K562 (cell line): ENCODE measurements around the gene AGFG2. TPM values are rescaled to one million over a fixed set of nuclear protein-coding genes. Genes with fewer than 3 reads are reported as not detected.

Experiments
- ATF1 ChIP-seq, 2 experiments: fragments of 450-650 bp in 1 of 2; IDR thresholded peaks; 2 replicates each; pipeline ENCODE4 v1.6.1; 2016; ENCODE audit warnings: missing compliant biosample characterization in 1 of 2, missing genetic modification characterization in 1 of 2
- MCM5 ChIP-seq: fragments of 450-650 bp; IDR thresholded peaks from 2 replicates; pipeline ENCODE4 v1.6.1; 2016; ENCODE audit warnings: low read depth
- NCOA2 ChIP-seq, 2 experiments: fragments of 450-650 bp; IDR thresholded peaks; 2 replicates each; pipeline ENCODE4 v1.6.1; 2018; ENCODE audit warnings: mild to moderate bottlenecking in 2 of 2, moderate library complexity in 1 of 2; ENCODE audit not compliant: partially characterized antibody in 2 of 2
- NR2C2 ChIP-seq, 2 experiments: fragments of 200-800 bp in 1 of 2; sonication (Bioruptor generic) in 1 of 2; sonication (generic) in 1 of 2; formaldehyde crosslinking in 1 of 2; IDR thresholded peaks; 2 replicates each; pipeline versions ENCODE4 v1.6.1 to v1.8.0; 2016 to 2022; ENCODE audit warnings: mild to moderate bottlenecking in 1 of 2, missing compliant biosample characterization in 1 of 2, missing genetic modification characterization in 1 of 2, missing genetic modification reagents in 1 of 2
- RHOXF2B ChIP-seq: fragments of 250-450 bp; sonication (Bioruptor Pico); conservative IDR thresholded peaks from 2 replicates; pipeline ENCODE4 v1.5.1; 2021
- SIN3A ChIP-seq, 2 experiments: fragments of 150-350 bp in 1 of 2; IDR thresholded peaks; 2 replicates each; pipeline ENCODE4 v1.6.1; 2011 to 2016; ENCODE audit warnings: borderline replicate concordance in 2 of 2, low read depth in 2 of 2, low read length in 2 of 2, mild to moderate bottlenecking in 2 of 2, moderate library complexity in 2 of 2; ENCODE audit not compliant: control insufficient read depth in 1 of 2
- ZEB2 ChIP-seq: fragments of 450-650 bp; IDR thresholded peaks from 2 replicates; pipeline ENCODE4 v1.6.1; 2016
- ZNF121 ChIP-seq: sonication (generic); formaldehyde crosslinking; conservative IDR thresholded peaks from 2 replicates; pipeline ENCODE4 v1.8.0; 2022; ENCODE audit warnings: missing genetic modification reagents
- polyA plus RNA-seq, 8 experiments: library from polyadenylated mRNA; depleted of rRNA in 4 of 8; stranded (reverse) in 5 of 8; unstranded in 3 of 8; fragments of >200 nt; fragmentation: Nextera tagmentation in 2 of 8; fragmentation: Illumina TruSeq in 1 of 8; extraction: Ambion mirVana in 2 of 8; extraction: Trizol in 1 of 8; gene quantifications; 2 replicates each; pipeline versions ENCODE4 v1.2.1 to v1.2.3, GENCODE V29; 2011 to 2014; ENCODE audit warnings: inconsistent platforms in 1 of 8, missing spikeins in 1 of 8
- total RNA-seq, 7 experiments: library from RNA; depleted of rRNA in 6 of 7; stranded (reverse); fragments of >200 nt in 6 of 7; fragmentation: Illumina TruSeq in 2 of 7; extraction: Trizol in 2 of 7; gene quantifications; 2 replicates each; pipeline versions ENCODE4 v1.2.1 to v1.2.3, GENCODE V29; 2011 to 2021; ENCODE audit warnings: low replicate concordance in 1 of 7
- TF ChIP-seq, protein P1 (sequence below): fragments of 450-650 bp; conservative IDR thresholded peaks from 2 replicates; pipeline ENCODE4 v1.6.1; 2016; ENCODE audit warnings: missing genetic modification characterization, low read depth, mild to moderate bottlenecking, control low read depth, missing compliant biosample characterization
- TF ChIP-seq, protein P2 (sequence below), 2 experiments: fragments of 150-350 bp in 1 of 2; IDR thresholded peaks; 2 replicates each; pipeline ENCODE4 v1.6.1; 2012 to 2016; ENCODE audit warnings: low read depth in 2 of 2, low read length in 2 of 2, mild to moderate bottlenecking in 1 of 2, moderate library complexity in 1 of 2
- TF ChIP-seq, protein P3 (sequence below): fragments of 450-650 bp; IDR thresholded peaks from 2 replicates; pipeline ENCODE4 v1.6.1; 2016; ENCODE audit warnings: mild to moderate bottlenecking
- TF ChIP-seq, protein P4 (sequence below): fragments of 450-650 bp; IDR thresholded peaks from 2 replicates; pipeline ENCODE4 v1.6.1; 2016
- TF ChIP-seq, protein P5 (sequence below): sonication (generic); formaldehyde crosslinking; IDR thresholded peaks from 2 replicates; pipeline ENCODE4 v1.8.0; 2022; ENCODE audit warnings: missing genetic modification reagents, mild to moderate bottlenecking, borderline replicate concordance
- TF ChIP-seq, protein P6 (sequence below): fragments of 250-450 bp; sonication (Bioruptor Pico); IDR thresholded peaks from 2 replicates; pipeline ENCODE4 v1.4.0; 2020

The AGFG2 gene
- total and polyA plus RNA-seq, 9 of the 15 experiments (the other 6 are each of a cell fraction or from before 2014, with no cell fraction given): 0.31 to 23.1 (median 6.5) TPM

DNA sequence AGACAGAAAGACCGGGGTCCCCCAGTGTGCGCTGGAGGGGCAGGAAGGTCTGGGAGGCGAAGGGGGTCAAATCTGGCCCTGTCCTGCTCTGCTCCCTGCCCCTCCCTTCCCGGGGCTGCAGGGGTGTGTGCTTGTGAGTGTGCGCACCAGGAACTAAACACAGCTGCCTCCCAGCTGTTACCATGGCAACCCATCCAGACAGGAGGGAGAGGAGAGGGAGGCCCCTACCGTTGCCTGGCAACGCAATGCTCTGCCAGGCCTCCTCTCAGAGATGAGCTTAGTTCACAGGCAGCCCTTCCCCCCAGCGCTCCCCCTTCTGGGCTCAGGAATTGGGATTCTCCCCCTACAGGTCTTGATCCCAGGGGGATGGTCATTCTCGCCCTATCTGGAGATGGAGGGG is 49.2 kb upstream of the AGFG2 start (continued):
- TF ChIP-seq ZEB2 (no peak), MCM5 (no peak), NCOA2 (IDR thresholded peaks at IDR 0.05; ENCODE audit: partially characterized antibody in 2 of 2) (no peak), ZNF121 (CRISPR knock-in tag) (no peak), ATF1 (CRISPR knock-in tag; IDR thresholded peaks at IDR 0.05) (no peak), ATF1 (tag; IDR thresholded peaks at IDR 0.05) (no peak), RHOXF2B (CRISPR knock-in tag) (no peak), SIN3A (IDR thresholded peaks at IDR 0.05; ENCODE audit: borderline replicate concordance in 2 of 2, control insufficient read depth in 1 of 2, low read depth in 2 of 2, low read length in 2 of 2) (peak in 1 of 2 experiments; percentile 73; a peak in 1 of 4 replicates), NR2C2 (CRISPR knock-in tag; IDR thresholded peaks at IDR 0.05) (no peak), NR2C2 (tag; IDR thresholded peaks at IDR 0.05) (no peak)
- TF ChIP-seq, protein P1, sequence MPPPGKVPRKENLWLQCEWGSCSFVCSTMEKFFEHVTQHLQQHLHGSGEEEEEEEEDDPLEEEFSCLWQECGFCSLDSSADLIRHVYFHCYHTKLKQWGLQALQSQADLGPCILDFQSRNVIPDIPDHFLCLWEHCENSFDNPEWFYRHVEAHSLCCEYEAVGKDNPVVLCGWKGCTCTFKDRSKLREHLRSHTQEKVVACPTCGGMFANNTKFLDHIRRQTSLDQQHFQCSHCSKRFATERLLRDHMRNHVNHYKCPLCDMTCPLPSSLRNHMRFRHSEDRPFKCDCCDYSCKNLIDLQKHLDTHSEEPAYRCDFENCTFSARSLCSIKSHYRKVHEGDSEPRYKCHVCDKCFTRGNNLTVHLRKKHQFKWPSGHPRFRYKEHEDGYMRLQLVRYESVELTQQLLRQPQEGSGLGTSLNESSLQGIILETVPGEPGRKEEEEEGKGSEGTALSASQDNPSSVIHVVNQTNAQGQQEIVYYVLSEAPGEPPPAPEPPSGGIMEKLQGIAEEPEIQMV: no peak
- TF ChIP-seq, protein P2, sequence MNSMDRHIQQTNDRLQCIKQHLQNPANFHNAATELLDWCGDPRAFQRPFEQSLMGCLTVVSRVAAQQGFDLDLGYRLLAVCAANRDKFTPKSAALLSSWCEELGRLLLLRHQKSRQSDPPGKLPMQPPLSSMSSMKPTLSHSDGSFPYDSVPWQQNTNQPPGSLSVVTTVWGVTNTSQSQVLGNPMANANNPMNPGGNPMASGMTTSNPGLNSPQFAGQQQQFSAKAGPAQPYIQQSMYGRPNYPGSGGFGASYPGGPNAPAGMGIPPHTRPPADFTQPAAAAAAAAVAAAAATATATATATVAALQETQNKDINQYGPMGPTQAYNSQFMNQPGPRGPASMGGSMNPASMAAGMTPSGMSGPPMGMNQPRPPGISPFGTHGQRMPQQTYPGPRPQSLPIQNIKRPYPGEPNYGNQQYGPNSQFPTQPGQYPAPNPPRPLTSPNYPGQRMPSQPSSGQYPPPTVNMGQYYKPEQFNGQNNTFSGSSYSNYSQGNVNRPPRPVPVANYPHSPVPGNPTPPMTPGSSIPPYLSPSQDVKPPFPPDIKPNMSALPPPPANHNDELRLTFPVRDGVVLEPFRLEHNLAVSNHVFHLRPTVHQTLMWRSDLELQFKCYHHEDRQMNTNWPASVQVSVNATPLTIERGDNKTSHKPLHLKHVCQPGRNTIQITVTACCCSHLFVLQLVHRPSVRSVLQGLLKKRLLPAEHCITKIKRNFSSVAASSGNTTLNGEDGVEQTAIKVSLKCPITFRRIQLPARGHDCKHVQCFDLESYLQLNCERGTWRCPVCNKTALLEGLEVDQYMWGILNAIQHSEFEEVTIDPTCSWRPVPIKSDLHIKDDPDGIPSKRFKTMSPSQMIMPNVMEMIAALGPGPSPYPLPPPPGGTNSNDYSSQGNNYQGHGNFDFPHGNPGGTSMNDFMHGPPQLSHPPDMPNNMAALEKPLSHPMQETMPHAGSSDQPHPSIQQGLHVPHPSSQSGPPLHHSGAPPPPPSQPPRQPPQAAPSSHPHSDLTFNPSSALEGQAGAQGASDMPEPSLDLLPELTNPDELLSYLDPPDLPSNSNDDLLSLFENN (IDR thresholded peaks at IDR 0.05; ENCODE audit: low read depth in 2 of 2, low read length in 2 of 2): no peak
- TF ChIP-seq, protein P3, sequence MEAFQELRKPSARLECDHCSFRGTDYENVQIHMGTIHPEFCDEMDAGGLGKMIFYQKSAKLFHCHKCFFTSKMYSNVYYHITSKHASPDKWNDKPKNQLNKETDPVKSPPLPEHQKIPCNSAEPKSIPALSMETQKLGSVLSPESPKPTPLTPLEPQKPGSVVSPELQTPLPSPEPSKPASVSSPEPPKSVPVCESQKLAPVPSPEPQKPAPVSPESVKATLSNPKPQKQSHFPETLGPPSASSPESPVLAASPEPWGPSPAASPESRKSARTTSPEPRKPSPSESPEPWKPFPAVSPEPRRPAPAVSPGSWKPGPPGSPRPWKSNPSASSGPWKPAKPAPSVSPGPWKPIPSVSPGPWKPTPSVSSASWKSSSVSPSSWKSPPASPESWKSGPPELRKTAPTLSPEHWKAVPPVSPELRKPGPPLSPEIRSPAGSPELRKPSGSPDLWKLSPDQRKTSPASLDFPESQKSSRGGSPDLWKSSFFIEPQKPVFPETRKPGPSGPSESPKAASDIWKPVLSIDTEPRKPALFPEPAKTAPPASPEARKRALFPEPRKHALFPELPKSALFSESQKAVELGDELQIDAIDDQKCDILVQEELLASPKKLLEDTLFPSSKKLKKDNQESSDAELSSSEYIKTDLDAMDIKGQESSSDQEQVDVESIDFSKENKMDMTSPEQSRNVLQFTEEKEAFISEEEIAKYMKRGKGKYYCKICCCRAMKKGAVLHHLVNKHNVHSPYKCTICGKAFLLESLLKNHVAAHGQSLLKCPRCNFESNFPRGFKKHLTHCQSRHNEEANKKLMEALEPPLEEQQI: no peak
- TF ChIP-seq, protein P4, sequence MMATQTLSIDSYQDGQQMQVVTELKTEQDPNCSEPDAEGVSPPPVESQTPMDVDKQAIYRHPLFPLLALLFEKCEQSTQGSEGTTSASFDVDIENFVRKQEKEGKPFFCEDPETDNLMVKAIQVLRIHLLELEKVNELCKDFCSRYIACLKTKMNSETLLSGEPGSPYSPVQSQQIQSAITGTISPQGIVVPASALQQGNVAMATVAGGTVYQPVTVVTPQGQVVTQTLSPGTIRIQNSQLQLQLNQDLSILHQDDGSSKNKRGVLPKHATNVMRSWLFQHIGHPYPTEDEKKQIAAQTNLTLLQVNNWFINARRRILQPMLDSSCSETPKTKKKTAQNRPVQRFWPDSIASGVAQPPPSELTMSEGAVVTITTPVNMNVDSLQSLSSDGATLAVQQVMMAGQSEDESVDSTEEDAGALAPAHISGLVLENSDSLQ: 0 out of 2 replicates have a peak, but pooled peaks have one; percentile 23
- TF ChIP-seq, protein P5, sequence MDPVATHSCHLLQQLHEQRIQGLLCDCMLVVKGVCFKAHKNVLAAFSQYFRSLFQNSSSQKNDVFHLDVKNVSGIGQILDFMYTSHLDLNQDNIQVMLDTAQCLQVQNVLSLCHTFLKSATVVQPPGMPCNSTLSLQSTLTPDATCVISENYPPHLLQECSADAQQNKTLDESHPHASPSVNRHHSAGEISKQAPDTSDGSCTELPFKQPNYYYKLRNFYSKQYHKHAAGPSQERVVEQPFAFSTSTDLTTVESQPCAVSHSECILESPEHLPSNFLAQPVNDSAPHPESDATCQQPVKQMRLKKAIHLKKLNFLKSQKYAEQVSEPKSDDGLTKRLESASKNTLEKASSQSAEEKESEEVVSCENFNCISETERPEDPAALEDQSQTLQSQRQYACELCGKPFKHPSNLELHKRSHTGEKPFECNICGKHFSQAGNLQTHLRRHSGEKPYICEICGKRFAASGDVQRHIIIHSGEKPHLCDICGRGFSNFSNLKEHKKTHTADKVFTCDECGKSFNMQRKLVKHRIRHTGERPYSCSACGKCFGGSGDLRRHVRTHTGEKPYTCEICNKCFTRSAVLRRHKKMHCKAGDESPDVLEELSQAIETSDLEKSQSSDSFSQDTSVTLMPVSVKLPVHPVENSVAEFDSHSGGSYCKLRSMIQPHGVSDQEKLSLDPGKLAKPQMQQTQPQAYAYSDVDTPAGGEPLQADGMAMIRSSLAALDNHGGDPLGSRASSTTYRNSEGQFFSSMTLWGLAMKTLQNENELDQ: no peak
- TF ChIP-seq, protein P6, sequence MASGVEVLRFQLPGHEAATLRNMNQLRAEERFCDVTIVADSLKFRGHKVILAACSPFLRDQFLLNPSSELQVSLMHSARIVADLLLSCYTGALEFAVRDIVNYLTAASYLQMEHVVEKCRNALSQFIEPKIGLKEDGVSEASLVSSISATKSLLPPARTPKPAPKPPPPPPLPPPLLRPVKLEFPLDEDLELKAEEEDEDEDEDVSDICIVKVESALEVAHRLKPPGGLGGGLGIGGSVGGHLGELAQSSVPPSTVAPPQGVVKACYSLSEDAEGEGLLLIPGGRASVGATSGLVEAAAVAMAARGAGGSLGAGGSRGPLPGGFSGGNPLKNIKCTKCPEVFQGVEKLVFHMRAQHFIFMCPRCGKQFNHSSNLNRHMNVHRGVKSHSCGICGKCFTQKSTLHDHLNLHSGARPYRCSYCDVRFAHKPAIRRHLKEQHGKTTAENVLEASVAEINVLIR: no peak
